Fibroblast of skin of right quadriceps (primary cell): ENCODE results near the gene MFAP1.
A peak's percentile ranks its signal among the peaks of the same experiment; 100 is the strongest.
"Not testable (repeated sequence)": the region's sequence is repeated elsewhere in the genome, so short reads cannot be mapped to it uniquely, and the experiment has no call there.

Source experiments
- DNase-seq: peaks from one replicate; pipeline ENCODE4 v3.0.0-alpha.2; 2013

The MFAP1 gene

DNA sequence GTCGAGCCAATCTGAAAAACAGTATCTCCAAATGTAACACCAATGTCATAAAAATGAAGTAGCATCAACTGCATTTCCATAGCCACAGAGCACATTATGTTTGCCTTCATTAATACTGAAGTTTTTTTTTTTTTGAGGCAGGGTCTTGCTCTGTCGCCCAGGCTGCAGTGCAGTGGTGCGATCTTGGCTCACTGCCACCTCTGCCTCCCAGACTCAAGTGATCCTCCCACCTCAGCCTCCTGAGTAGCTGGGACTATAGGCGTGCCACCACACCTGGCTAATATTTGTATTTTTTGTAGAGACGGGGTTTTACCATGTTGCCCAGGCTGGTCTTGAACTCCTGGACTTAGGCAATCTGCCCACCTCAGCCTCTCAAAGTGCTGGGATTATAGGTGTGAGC lies 9.4 kb downstream of the MFAP1 start:
- not testable (repeated sequence) for DNase-seq

DNA sequence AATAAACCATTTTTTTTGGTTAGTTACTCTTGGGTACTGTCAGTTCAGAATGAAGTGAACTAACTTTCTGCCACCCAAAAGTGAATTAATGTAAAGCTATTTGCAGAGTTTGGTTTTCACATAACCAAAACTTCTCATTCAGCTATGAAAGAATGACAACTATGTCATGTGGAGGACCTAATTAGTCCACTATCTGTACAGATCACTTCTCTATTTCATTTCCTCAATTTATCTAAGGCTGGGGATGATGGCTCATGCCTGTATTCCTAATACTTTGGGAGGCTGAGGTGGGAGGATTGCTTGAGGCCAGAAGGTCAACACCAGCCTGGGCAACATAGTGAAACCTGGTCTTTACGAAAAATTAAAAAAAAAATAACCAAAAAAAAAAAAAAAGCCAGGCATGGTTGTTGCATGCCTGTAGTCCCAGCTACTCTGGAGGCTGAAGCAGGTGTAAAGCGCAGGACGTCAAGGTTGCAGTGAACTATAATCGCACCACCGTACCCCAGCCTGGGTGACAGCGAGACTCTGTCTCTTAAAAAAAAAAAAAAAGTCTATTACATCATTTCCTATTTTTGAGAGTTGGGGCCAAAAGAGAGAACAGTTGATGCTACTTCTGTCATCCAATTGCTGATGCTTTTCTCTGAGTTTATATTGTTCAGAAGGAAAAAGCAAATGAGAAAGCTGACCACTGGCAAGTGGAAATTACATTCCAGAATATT lies 15.4 kb downstream of the MFAP1 start:
- DNase-seq = no peak

DNA sequence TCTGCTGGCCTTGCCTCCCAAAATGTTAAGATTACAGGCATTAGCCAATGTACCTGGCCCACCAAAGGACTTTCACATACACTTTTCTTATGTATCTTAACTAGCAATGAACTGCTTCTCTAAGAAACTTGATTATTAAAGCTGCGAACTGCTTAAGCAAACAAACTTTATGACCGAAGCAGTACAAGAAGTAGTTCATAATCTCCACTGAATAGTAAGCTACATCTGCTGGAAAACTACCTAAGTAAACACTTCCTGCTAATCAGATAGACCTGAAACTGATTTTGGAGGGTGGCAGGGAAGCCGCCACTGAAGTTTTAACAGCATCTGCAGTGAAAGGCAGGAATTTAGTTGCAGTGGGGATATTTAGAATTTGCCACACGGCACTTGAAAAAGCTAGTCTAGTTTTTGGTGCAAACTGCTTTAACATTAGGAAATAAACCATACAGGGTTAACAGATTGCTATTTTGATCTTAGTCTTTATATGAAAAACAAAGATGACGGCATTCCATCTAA lies 16.0 kb downstream of the MFAP1 start:
- no peak for DNase-seq

DNA sequence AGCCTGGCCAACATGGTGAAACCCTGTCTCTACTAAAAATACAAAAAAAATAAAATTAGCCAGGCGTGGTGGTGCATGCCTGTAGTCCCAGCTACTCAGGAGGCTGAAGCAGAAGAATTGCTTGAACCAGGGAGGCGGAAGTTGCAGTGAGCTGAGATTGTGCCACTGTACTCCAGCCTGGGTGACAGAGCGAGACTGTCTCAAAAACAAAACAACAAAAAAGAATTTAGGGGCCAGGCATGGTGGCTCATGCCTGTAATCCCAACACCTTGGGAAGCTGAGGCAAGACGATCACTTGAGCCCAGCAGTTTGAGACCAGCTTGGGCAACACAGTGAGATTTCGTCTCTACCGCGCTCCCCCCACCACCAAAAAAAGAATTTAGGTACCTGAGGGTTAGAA lies 21.8 kb downstream of the MFAP1 start:
- not testable (repeated sequence) for DNase-seq

DNA sequence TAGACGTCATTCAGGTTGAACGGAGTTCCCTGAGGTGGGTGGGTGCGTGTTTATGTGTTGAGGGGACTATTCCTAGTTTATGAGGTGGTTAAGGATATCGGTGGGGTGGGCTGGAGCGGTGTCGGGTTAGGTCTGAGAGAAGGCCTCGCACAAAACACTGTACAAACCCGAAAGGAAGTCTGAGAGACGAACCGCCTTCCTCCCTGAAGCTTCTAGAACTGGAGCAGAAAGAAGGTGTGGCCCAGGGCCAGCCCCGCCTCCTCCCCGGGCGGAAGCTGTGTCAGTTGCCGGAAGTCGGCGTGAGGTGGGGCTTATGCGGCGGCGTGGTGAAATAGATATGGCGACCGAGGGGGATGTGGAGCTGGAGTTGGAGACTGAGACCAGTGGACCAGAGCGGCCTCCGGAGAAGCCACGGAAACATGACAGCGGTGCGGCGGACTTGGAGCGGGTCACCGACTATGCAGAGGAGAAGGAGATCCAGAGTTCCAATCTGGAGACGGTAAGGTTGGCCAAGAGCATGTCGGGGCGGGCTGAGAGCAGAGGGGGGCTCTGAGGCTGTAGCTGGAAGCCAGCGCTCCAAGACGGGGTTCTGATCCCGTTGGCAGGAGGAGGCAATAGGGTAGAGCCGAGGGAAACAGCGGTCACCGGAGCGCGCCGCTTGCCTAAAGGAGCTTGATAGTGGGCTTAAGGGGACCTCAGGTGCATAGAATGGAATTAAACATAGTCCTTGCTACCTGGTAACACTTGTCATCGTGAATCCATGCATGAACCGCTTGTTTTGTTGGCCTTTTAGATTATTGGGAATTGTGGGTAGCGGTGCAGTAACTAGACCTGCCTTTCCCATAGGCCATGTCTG lies 24.0 kb downstream of the MFAP1 start, which contains the start of gene HYPK:
HYPK (plus strand) TSS at position 314 of the 856 bp plus-strand sequence; CDS start at position 338, 24 bp downstream.
- peak; percentile 84 for DNase-seq

DNA sequence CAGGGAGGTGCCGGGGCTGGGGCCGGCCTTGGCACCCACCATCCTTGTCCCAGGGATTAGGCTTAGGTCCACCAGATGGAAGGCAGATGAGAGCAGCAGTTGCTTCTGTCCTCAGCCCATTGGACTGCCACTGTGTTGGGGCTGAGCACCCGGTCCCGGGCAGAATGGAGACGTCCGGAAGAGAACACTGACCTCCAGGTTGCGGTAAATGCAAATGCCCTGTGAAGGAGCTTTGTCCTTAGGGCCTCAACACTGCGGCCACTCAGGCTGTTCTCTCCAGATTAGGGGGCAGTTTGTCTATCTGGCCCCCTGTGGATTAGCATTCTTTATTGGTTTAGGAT lies 24.6 kb downstream of the MFAP1 start, which contains the start of gene SERINC4:
SERINC4 (minus strand) TSS at position 276 of the 341 bp plus-strand sequence; CDS start at position 42, 234 bp downstream.
- no peak for DNase-seq

DNA sequence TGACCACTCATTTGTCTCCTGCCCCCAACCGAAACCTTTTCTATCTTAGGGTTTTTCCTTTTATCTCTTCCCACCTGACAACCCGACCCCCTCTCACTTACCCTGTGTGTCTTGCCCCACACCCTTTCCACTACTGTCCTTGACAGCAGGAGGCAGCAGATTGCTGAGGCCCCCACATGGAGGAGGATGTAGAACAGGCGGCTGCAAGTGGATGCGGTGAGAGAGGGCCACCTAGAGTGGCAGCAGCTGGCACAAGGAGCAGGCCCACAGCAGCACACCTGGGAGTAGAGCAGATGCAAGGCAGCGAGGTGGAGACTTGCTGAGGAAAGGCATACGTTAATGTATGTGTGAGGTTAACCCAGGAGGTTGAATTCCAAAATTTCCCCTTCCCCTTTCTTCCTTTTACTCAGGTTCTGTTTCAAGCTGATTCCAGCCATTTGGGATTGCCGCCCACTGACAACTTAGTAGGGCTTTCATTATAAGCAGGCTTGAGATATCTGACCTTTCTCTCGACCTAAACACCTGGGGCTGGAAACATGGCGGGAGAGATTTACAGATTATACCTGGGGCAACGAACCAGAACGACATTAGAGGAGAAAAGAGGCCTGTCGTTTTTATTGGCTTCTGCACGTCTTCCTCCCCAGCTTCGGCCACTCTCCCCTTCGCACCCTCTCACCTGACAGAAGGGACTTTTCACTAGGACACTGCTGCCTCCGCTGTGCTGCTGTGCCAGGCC lies 25.1 kb downstream of the MFAP1 start:
- DNase-seq = no peak

DNA sequence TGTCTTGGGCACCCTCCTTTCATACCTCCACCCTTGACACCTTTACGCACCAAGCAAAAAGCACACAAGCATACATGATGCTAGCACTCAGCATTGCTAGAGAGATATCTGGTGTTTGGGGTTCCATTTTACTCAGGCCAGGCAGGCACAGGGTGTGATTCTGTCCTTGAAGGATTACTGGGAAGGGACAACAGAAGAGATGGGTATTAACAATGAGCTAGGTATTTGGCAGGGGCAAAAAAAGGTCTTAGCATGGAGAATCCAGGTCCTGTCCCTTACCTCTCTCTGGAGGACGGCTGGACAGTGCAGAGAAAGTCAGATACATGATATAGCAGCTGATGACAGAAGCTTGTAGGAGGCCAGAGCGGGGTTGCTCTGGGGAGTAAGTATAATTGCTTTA lies 27.9 kb downstream of the MFAP1 start:
- DNase-seq = no peak

DNA sequence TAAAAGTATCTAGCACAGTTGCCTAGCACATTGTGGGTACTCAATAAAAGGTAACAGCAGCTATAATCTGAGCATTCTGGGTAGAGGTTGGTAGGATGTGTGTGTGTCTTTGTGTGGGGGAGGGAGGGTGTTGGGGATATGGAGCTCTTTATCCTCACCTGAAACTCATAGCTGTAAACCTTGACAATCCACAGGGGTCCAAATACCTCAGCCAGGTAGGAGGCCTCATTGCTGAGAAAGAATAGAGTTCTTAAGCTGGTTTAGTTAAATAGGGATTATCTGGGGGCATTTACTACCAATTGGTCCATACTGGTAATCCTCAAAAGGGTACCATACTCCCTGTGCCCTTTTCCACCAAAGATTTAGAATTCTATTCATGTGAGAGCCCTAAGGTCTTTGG lies 28.5 kb downstream of the MFAP1 start:
- DNase-seq = no peak

DNA sequence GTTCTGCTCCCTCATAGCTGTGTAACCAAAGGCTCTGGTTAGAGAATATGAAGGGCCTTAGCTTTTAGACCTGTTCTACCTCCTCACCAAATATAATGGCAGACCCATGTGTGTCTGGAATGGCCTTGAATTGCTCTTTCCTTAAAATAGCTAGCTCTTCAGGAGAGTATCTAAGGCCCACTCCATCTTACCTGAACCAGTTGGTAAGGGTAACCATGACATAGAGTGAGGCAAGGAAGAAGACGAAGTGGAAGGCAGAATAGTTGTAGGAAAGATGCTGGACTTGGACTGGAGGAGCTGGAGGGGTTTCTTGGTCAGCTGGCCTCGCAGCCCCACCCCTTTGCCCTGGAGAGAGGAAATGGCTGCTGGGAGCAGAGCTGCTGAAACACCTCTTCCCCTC lies 29.3 kb downstream of the MFAP1 start:
- no peak for DNase-seq

DNA sequence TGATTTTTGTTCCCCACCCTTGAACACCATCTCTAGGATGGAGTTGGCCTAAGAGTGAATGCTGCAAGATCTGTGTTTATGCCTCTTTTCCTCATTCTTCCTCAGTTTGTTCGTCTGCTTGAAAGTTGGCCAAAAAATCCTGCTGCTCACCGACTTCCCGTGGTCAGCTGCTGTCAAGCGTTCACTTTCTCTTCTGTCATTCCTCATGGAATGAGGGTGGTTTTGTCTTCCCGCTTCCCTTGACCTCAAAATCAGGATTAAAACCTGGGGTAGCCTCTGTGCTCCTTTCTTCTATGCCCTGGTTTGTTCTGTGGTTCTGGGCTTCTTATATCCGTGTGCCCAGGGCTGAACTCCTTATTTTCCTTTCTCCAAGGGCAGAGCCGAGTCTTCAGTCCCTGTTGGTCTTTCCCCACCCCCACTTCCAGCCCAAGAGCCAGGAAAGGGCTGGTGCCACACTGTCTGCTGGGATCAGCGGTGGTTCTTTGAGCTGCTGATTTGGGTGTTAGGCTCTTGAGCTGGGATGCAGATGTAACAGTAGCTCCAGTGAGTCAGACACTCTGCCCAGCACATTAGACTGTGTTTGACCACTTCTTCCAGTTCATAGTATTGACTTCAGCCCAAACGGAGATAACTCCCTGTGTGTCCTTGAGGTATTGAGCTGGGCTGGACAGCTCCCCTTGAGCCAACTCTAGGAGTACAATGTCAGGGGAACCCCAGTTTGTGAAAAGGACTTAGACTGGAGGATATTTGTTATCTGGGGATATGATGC lies 30.0 kb downstream of the MFAP1 start:
- DNase-seq = peak; percentile 55

DNA sequence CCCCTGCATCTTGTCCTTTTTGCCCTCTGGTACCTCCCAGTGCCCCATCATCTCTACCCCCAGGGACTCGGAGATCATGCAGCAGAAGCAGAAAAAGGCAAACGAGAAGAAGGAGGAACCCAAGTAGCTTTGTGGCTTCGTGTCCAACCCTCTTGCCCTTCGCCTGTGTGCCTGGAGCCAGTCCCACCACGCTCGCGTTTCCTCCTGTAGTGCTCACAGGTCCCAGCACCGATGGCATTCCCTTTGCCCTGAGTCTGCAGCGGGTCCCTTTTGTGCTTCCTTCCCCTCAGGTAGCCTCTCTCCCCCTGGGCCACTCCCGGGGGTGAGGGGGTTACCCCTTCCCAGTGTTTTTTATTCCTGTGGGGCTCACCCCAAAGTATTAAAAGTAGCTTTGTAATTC lies 30.8 kb downstream of the MFAP1 start:
- no peak for DNase-seq

DNA sequence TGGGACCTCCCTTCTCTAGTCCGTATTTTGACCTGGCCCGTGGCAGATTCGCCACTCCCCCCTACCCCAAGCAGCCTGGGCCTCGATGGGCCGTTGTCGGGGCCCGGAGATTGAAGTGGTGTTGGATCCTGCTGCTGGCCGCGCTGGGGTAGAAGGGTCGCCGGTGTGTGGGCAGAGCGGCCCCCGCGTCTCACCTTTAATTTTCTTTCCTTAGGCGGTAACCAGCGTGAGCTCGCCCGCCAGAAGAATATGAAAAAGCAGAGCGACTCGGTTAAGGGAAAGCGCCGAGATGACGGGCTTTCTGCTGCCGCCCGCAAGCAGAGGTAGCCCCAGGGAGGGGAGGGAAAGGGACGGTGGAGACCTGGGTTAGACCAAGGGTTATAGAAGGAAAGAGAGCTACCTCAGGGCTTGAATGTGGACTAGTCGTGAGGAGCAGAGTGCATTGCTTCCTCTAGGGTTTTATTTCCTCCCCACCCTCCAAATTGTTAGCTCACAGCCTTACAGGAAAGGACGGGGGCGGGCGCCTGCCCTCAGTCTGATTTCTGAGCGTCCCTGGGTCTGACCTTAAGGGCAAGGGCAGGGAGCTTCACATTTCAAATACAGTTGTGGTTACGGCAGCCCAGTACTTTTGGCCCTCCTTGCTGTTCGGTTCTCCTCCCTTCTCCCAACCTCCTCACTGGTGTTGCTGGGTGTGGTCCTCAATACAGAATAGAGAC lies 31.6 kb downstream of the MFAP1 start:
- DNase-seq = peak; percentile 32

DNA sequence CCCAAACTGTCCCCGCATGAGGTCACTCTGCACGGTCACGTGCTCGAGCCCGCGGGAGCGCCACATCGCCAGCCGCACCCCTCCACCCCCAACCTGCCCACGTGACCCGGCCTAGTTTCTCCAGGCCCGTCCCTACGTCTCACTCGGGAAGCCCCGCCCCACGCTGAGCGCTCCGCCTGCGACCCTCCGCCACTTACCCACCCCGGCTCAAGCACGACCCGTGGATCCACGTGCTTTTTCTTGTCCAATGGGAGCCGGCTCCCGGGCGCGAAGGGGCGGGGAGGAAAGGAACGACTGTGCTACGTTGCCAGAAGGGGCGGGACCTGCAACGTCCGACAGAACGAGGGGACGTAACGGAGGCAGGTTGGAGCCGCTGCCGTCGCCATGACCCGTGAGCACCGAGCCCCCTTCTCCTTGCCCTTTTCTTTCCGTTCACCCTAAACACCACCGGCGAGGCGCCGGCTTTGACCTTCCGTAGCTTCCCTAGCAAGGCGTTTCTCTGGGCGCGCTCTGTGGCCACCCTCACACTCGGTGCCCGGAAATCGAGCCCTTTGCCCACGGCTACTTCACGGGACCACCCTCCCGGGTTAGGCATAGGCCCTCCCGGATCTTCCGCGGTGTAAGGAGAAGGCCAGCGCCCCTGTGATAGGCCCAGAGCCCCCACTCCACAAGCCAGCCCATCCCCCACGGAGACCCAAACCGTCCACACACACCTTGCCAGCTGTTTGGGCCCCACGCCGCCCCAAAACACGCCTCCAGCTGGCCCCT lies 32.3 kb downstream of the MFAP1 start, which contains the start of gene SERF2:
SERF2 (plus strand) TSS at position 328 of the 768 bp plus-strand sequence; CDS start at position 385, 57 bp downstream.
- DNase-seq = peak; percentile 100

DNA sequence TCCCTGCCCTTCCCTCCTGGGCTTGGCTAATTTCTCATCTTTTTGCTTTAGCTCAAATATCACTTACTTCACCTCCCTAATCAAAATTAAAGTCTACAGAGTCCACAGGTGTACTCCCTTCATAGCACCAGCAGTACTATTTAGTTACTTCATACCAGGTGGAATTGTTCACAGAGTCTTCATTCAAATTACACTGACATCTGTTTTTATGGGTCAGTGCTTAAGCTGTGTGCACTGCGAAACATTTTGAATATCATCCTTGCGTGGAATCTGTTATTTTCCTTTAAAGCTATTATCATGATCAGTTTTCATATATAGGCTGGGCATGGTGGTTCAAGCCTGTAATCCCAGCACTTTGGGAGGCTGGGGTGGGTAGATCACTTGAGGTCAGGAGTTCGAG lies 35.1 kb downstream of the MFAP1 start:
- DNase-seq = no peak

DNA sequence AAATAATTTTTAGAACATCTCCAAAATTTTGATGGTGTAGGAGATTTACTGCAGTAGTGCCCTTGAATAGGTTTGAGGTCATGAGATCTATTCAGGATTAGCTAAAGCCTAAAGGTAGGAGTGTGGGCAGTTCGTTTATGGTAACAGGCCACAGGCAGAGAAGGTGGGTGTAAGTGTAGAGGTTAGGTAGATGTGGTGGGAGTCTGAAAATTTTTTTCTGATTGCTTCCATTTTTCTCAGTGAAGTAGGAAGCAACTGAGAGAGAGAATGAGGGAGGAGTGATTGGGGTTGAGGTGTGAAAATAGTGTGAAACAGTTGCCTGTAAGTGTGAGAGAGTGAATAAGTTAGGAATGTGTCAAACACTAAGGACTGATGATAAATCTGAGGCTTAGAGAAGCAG lies 45.5 kb downstream of the MFAP1 start:
- DNase-seq = no peak

DNA sequence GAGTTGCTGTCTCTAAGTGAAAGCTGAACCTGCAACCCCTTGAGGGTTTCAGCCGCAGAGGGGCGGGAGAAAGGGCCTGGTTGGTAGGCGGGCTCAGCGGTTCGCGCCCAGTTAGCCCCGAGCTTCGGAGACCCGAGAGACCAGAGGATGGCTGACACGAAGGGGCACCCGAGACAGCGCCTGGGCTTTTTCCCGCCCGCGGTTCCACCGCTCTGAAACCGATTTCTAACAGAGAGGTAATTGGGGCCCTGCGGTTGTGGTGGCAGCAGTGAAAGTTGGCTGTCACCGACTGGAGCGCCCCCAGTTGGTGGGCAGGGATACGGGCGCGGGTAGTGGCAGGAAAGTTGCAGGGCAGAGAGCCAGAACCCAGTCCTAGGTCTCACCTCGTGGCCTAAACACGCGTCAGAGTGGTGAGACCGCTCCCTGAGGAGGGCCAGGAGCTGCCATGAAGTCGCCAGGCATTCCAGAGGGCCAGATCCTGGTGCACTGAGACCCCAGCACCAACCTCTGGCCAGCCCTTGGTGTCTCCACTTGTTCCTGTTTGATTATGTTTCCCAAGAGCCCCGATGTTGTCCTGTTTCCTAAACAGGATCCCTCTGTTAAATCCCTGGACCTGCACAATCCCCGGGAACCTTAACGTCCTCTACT lies 47.1 kb downstream of the MFAP1 start:
- peak; percentile 64 for DNase-seq

DNA sequence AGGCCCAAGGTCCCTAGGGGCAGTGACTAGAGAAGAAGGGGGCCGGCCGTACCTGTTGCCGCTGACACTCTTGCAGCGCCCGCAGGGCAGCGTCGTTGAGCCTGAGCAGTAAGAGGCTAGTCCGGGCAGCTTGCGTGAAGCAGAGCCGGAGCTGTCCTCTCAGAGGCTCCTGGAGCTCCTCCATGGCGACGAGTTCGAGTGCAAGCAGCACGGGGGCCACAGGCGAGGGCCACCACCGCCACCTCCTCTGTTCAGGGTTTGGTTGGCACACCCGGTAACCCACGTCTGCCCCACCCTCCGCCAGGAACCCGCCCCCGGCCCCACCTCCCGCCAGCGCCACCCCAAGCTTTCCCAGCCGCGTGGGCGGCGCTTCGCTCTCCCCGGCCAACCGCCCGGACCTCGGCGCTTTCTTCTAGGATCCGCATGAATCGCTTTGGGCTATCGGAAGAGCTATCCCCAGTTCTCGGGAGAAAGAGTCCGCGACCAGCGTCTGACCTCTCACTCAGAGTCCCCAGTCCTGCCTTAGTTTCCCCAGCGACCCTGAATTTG lies 47.7 kb downstream of the MFAP1 start, which contains the start of gene ELL3:
ELL3 (minus strand) TSS at position 249 of the 549 bp plus-strand sequence; CDS start at position 184, 65 bp downstream.
- DNase-seq = no peak

DNA sequence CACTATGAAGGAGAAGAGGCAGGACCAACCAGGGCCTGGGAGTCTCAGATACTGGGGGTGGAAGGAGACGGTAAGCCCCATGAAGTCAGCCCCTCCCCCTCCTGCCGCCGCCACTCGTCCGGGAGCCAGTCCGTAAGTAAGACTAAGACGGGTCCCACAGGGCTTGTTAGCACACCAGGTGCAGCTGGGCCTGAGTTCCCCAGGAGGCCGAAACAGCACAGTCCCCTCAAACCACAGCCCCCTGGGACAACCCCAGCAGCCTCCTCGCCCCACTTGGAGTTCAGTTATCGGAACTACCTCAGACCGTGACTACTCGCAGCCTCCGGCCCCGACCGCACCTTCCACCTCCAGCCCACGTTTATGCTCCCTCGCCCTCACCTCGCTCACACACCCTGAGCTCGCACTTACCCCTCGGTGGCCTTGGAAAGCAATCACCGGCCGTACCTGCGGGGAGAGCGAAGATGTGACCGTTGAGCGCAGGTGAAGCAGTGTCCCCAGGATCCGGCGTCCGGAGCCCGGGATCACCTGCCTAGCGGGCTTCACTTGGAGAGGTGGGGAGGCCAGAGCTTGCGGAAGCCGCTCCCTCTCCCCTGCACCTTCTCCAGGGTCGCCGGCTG lies 48.3 kb downstream of the MFAP1 start:
- no peak for DNase-seq
